A549 (cell line): ENCODE measurements around the gene XYLT1. TPM values are rescaled to one million over a fixed set of nuclear protein-coding genes. Genes with fewer than 3 reads are reported as not detected.

Source experiments
- ATAC-seq, 2 experiments: fragments of 200-7000 bp in 1 of 2; fragments of >200 bp in 1 of 2; cut with Nextera tagmentation in 1 of 2; cut with Tn5 transposase in 1 of 2; 3 replicates each; pipeline versions ENCODE4 v1.8.0 to v1.9.1; 2018 to 2020; ENCODE audit warnings: mild to moderate bottlenecking in 1 of 2, moderate library complexity in 1 of 2
- CTCF ChIA-PET: fragments of 300-600 bp; sonication (Branson Sonifier 250); formaldehyde crosslinking; extraction: SDS; loops from one replicate; lab custom pipeline; 2021; ENCODE audit warnings: antibody characterized with exemption, inconsistent platforms; lab: Yijun Ruan, JAX
- POLR2A ChIA-PET: fragments of 350-600 bp; formaldehyde crosslinking; extraction: SDS; loops from one replicate; lab custom pipeline; 2021; ENCODE audit warnings: antibody characterized with exemption, inconsistent platforms; lab: Yijun Ruan, JAX
- DNase-seq, 2 experiments: peaks; one replicate each; pipeline versions ENCODE4 v3.0.0 to v3.0.0-alpha.2; 2011 to 2016; ENCODE audit warnings: low read depth in 1 of 2, low spot score in 1 of 2
- FAIRE-seq: peaks from 2 replicates; lab custom pipeline; 2011; peaks lifted over from hg19 to GRCh38; lab: Jason Lieb, UNC
- H3K27ac ChIP-seq, 2 experiments: fragments of >200 bp; sonication (Bioruptor Twin); formaldehyde crosslinking; 3 replicates each; pipeline ENCODE4 v1.5.1; 2016 to 2017
- H3K4me1 ChIP-seq: fragments of >200 bp; sonication (Bioruptor Twin); formaldehyde crosslinking; 3 replicates; pipeline ENCODE4 v1.6.1; 2016
- H3K4me2 ChIP-seq: fragments of >200 bp; sonication (Bioruptor Twin); formaldehyde crosslinking; 3 replicates; pipeline ENCODE4 v1.6.1; 2016
- H3K4me3 ChIP-seq: fragments of >200 bp; sonication (Bioruptor Twin); formaldehyde crosslinking; 3 replicates; pipeline ENCODE4 v1.5.1; 2016
- H3K9me3 ChIP-seq: fragments of >200 bp; sonication (Bioruptor Twin); formaldehyde crosslinking; 3 replicates; pipeline ENCODE4 v1.6.1; 2016
- BHLHE40 ChIP-seq: IDR thresholded peaks from 2 replicates; pipeline ENCODE4 v1.6.1; 2012; ENCODE audit warnings: low read depth, low read length, inconsistent platforms
- CHD2 ChIP-seq: fragments of 150-350 bp; IDR thresholded peaks from 2 replicates; pipeline ENCODE4 v1.6.1; 2014; ENCODE audit warnings: low read length; ENCODE audit not compliant: partially characterized antibody
- CTCF ChIP-seq: fragments of >200 bp; sonication (Bioruptor Twin); formaldehyde crosslinking; IDR thresholded peaks from 3 replicates; pipeline ENCODE4 v1.5.1; 2016
- EHF ChIP-seq: fragments of 250-450 bp; sonication (Bioruptor Pico); IDR thresholded peaks from 2 replicates; pipeline ENCODE4 v1.5.0; 2020; ENCODE audit warnings: mild to moderate bottlenecking
- FOSB ChIP-seq: fragments of 250-450 bp; sonication (Bioruptor Pico); IDR thresholded peaks from 2 replicates; pipeline ENCODE4 v1.5.0; 2020; ENCODE audit warnings: mild to moderate bottlenecking, moderate library complexity
- GATA3 ChIP-seq: IDR thresholded peaks from 2 replicates; pipeline ENCODE4 v1.6.1; 2012; ENCODE audit warnings: borderline replicate concordance
- HDAC2 ChIP-seq: fragments of 200-600 bp; sonication (generic); IDR thresholded peaks from 2 replicates; pipeline ENCODE4 v1.6.1; 2016
- HOXA7 ChIP-seq: fragments of 250-450 bp; sonication (Bioruptor Pico); IDR thresholded peaks from 2 replicates; pipeline ENCODE4 v1.5.0; 2020; ENCODE audit warnings: mild to moderate bottlenecking, moderate library complexity
- MAFK ChIP-seq: fragments of 450-650 bp; IDR thresholded peaks from 2 replicates; pipeline ENCODE4 v1.6.1; 2014; ENCODE audit not compliant: partially characterized antibody
- MYC ChIP-seq: IDR thresholded peaks from 2 replicates; pipeline ENCODE4 v1.6.1; 2012; ENCODE audit warnings: mild to moderate bottlenecking, inconsistent platforms, low read length, improper control_type of control experiment, borderline replicate concordance
- NFE2L2 ChIP-seq: fragments of 150-350 bp; conservative IDR thresholded peaks from 2 replicates; pipeline ENCODE4 v1.6.1; 2014; ENCODE audit warnings: low read length
- NR3C1 ChIP-seq: fragments of >200 bp; sonication (Bioruptor Twin); formaldehyde crosslinking; IDR thresholded peaks from 3 replicates; pipeline ENCODE4 v1.6.1; 2017
- PBX3 ChIP-seq: IDR thresholded peaks from 2 replicates; pipeline ENCODE4 v1.6.1; 2012
- PHF8 ChIP-seq: fragments of 200-600 bp; sonication (generic); IDR thresholded peaks from 2 replicates; pipeline ENCODE4 v1.6.1; 2016; ENCODE audit warnings: low read depth, mild to moderate bottlenecking, antibody characterized with exemption, moderate library complexity, borderline replicate concordance
- POLR2A ChIP-seq: IDR thresholded peaks from 2 replicates; pipeline ENCODE4 v1.6.1; 2012; ENCODE audit warnings: mild to moderate bottlenecking, low read length
- RARB ChIP-seq: fragments of 250-450 bp; sonication (Bioruptor Pico); IDR thresholded peaks from 2 replicates; pipeline ENCODE4 v1.8.0; 2021; ENCODE audit warnings: mild to moderate bottlenecking, moderate library complexity
- RNF2 ChIP-seq: fragments of 200-600 bp; sonication (generic); IDR thresholded peaks from 2 replicates; pipeline ENCODE4 v1.6.1; 2016; ENCODE audit warnings: low read depth, mild to moderate bottlenecking, antibody characterized with exemption, moderate library complexity, borderline replicate concordance
- ZFP36 ChIP-seq: fragments of 450-650 bp; IDR thresholded peaks from 2 replicates; pipeline ENCODE4 v1.6.1; 2014; ENCODE audit warnings: borderline replicate concordance; ENCODE audit not compliant: partially characterized antibody
- WGBS: methylation state at CpG from one replicate; pipeline ENCODE4 v1.1.6; 2017; ENCODE audit errors: missing lambda C conversion rate; 5-methylcytosine and 5-hydroxymethylcytosine counted together
- polyA plus RNA-seq, 4 experiments: library from polyadenylated mRNA; depleted of rRNA in 3 of 4; stranded (reverse); fragments of >200 nt; fragmentation: RNase III in 1 of 4; extraction: RNeasy Plus Mini Kit Qiagen cat#74134 plus additional on column Dnase treatment in 1 of 4; gene quantifications; 2 replicates in 3 of 4; 3 replicates in 1 of 4; pipeline ENCODE4 v1.2.3, GENCODE V29; 2011 to 2017
- TF ChIP-seq, protein P1 (sequence below): fragments of >200 bp; sonication (Bioruptor Twin); formaldehyde crosslinking; IDR thresholded peaks from 2 replicates; pipeline ENCODE4 v1.6.1; 2016
- TF ChIP-seq, protein P2 (sequence below): fragments of 200-600 bp; sonication (generic); IDR thresholded peaks from 2 replicates; pipeline ENCODE4 v1.6.1; 2016; ENCODE audit warnings: antibody characterized with exemption, mild to moderate bottlenecking, moderate library complexity
- TF ChIP-seq, protein P3 (sequence below): IDR thresholded peaks from 2 replicates; pipeline ENCODE4 v1.6.1; 2012
- TF ChIP-seq, protein P4 (sequence below): fragments of 250-450 bp; sonication (Bioruptor Pico); IDR thresholded peaks from 2 replicates; pipeline ENCODE4 v1.5.0; 2020; ENCODE audit warnings: low read depth, mild to moderate bottlenecking, moderate library complexity
- TF ChIP-seq, protein P5 (sequence below): IDR thresholded peaks from 2 replicates; pipeline ENCODE4 v1.6.1; 2012; ENCODE audit warnings: low read depth, borderline replicate concordance

XYLT1 gene
- polyA plus RNA-seq, 2 of the 4 experiments (the other 2 are of a cell fraction) = 0.78 to 0.88 TPM

- H3K27ac ChIP-seq = no peak overlapping the region
- DNase-seq (no peak), FAIRE-seq (no peak), ATAC-seq (no peak)
- 47% methylated on average over 18 of the region's 18 CpGs for WGBS
- POLR2A ChIA-PET = no interaction called here
- H3K4me2 ChIP-seq = no peak overlapping the region
- TF ChIP-seq EHF (CRISPR knock-in tag) (no peak), POLR2A (no peak), HDAC2 (no peak), MYC (no peak), PHF8 (no peak), FOSB (CRISPR knock-in tag) (no peak), CHD2 (no peak), ZFP36 (no peak), NR3C1 (no peak), MAFK (no peak)
- TF ChIP-seq, protein P1, sequence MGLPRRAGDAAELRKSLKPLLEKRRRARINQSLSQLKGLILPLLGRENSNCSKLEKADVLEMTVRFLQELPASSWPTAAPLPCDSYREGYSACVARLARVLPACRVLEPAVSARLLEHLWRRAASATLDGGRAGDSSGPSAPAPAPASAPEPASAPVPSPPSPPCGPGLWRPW = no peak
- TF ChIP-seq, protein P2, sequence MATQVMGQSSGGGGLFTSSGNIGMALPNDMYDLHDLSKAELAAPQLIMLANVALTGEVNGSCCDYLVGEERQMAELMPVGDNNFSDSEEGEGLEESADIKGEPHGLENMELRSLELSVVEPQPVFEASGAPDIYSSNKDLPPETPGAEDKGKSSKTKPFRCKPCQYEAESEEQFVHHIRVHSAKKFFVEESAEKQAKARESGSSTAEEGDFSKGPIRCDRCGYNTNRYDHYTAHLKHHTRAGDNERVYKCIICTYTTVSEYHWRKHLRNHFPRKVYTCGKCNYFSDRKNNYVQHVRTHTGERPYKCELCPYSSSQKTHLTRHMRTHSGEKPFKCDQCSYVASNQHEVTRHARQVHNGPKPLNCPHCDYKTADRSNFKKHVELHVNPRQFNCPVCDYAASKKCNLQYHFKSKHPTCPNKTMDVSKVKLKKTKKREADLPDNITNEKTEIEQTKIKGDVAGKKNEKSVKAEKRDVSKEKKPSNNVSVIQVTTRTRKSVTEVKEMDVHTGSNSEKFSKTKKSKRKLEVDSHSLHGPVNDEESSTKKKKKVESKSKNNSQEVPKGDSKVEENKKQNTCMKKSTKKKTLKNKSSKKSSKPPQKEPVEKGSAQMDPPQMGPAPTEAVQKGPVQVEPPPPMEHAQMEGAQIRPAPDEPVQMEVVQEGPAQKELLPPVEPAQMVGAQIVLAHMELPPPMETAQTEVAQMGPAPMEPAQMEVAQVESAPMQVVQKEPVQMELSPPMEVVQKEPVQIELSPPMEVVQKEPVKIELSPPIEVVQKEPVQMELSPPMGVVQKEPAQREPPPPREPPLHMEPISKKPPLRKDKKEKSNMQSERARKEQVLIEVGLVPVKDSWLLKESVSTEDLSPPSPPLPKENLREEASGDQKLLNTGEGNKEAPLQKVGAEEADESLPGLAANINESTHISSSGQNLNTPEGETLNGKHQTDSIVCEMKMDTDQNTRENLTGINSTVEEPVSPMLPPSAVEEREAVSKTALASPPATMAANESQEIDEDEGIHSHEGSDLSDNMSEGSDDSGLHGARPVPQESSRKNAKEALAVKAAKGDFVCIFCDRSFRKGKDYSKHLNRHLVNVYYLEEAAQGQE = no peak
- TF ChIP-seq, protein P3, sequence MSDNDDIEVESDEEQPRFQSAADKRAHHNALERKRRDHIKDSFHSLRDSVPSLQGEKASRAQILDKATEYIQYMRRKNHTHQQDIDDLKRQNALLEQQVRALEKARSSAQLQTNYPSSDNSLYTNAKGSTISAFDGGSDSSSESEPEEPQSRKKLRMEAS = no peak
- TF ChIP-seq, protein P4, sequence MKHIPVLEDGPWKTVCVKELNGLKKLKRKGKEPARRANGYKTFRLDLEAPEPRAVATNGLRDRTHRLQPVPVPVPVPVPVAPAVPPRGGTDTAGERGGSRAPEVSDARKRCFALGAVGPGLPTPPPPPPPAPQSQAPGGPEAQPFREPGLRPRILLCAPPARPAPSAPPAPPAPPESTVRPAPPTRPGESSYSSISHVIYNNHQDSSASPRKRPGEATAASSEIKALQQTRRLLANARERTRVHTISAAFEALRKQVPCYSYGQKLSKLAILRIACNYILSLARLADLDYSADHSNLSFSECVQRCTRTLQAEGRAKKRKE (CRISPR knock-in tag) = no peak
- TF ChIP-seq, protein P5, sequence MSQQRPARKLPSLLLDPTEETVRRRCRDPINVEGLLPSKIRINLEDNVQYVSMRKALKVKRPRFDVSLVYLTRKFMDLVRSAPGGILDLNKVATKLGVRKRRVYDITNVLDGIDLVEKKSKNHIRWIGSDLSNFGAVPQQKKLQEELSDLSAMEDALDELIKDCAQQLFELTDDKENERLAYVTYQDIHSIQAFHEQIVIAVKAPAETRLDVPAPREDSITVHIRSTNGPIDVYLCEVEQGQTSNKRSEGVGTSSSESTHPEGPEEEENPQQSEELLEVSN = no peak
- TF ChIP-seq, all 56 proteins: peak for 0
- H3K4me3 ChIP-seq = no peak overlapping the region
- H3K4me1 ChIP-seq = no peaks in the 10 kb centered on the region
- CTCF ChIA-PET = no interaction called here
- no peaks in the 10 kb centered on the region for H3K9me3 ChIP-seq
Observed at GRCh38 chr16:17364319-17365210, 106.2 kb downstream of the XYLT1 start.

DNA sequence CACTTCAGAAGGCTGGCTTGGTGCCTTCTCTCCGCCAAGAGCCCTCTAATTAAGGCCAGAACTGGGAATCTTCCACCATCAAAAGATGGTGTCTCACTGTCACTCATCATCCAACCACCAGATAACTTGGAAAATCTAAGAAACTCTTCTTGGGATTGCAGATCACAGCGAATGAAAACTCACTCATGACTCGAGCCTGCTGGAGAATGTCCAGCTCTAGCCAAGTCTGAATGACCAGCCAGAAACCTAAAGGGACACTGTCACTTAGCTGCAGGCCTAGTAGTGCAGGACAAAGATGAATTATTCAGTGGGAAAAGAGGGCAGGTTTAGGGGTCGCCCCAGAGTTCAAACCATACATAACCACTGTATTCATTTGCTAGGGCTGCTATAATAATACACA, 107.8 kb downstream of the XYLT1 start:
- no peak for ATAC-seq
- WGBS = 16% methylated on average over 4 of the region's 4 CpGs
- no peaks in the 10 kb centered on the region for H3K4me1 ChIP-seq
- DNase-seq = no peak
- H3K4me3 ChIP-seq = no peak overlapping the region
- TF ChIP-seq PBX3 (no peak), NFE2L2 (no peak), CTCF (no peak), BHLHE40 (no peak), GATA3 (no peak), HOXA7 (CRISPR knock-in tag) (no peak), RNF2 (no peak), RARB (CRISPR knock-in tag) (no peak)
- TF ChIP-seq, protein P4 (CRISPR knock-in tag) = no peak
- TF ChIP-seq, all 56 proteins: peak for 0
- Histone ChIP-seq H3K27ac (no peak overlapping the region), H3K9me3 (no peaks in the 10 kb centered on the region), H3K4me2 (no peak overlapping the region)
- CTCF ChIA-PET = no interaction called here
- FAIRE-seq = no peak
- POLR2A ChIA-PET = no interaction called here
